Neural progenitor cell (in vitro differentiated cells): Measurements from ENCODE around the gene MEI1. TPM values are rescaled to one million over a fixed set of nuclear protein-coding genes. Genes with fewer than 3 reads are reported as not detected.
"Not testable (repeated sequence)": the region's sequence is repeated elsewhere in the genome, so short reads cannot be mapped to it uniquely, and the experiment has no call there.

Experiments used
- DNase-seq: peaks from one replicate; pipeline ENCODE4 v3.0.0-alpha.2; 2016; ENCODE audit warnings: low spot score
- H2AFZ ChIP-seq: fragments of 200-600 bp; sonication (generic); replicated peaks from 2 replicates; pipeline ENCODE4 v1.6.1; 2016; ENCODE audit warnings: antibody characterized with exemption
- H3F3A ChIP-seq: fragments of 200-600 bp; sonication (generic); 2 replicates; pipeline ENCODE4 v1.6.1; 2016; ENCODE audit warnings: antibody characterized with exemption, low read depth
- H3K27ac ChIP-seq: fragments of 200-600 bp; sonication (generic); 2 replicates; pipeline ENCODE4 v1.5.1; 2016; ENCODE audit warnings: mild to moderate bottlenecking
- H3K27me3 ChIP-seq: fragments of 200-600 bp; sonication (generic); 2 replicates; pipeline ENCODE4 v1.6.1; 2016; ENCODE audit warnings: mild to moderate bottlenecking, moderate library complexity
- H3K36me3 ChIP-seq: fragments of 200-600 bp; sonication (generic); 2 replicates; pipeline ENCODE4 v1.5.1; 2016
- H3K4me1 ChIP-seq: fragments of 200-600 bp; sonication (generic); 2 replicates; pipeline ENCODE4 v1.6.1; 2016; ENCODE audit warnings: mixed run types
- H3K4me2 ChIP-seq: fragments of 200-600 bp; sonication (generic); 2 replicates; pipeline ENCODE4 v1.6.1; 2016
- H3K4me3 ChIP-seq: fragments of 200-600 bp; sonication (generic); 2 replicates; pipeline ENCODE4 v1.5.1; 2016
- H3K79me2 ChIP-seq: fragments of 200-600 bp; sonication (generic); 2 replicates; pipeline ENCODE4 v1.6.1; 2016; ENCODE audit warnings: low read depth
- H3K9ac ChIP-seq: fragments of 200-600 bp; sonication (generic); 2 replicates; pipeline ENCODE4 v1.6.1; 2016
- H3K9me3 ChIP-seq: fragments of 200-600 bp; sonication (generic); 2 replicates; pipeline ENCODE4 v1.5.1; 2016; ENCODE audit warnings: low read depth
- H4K20me1 ChIP-seq: fragments of 200-600 bp; sonication (generic); 2 replicates; pipeline ENCODE4 v1.6.1; 2016; ENCODE audit warnings: low read depth
- H3K27ac Mint-ChIP-seq: 3 replicates; pipeline ENCODE4 v1.8.0; 2021; ENCODE audit warnings: mixed read lengths
- H3K27me3 Mint-ChIP-seq: 2 replicates; pipeline ENCODE4 v1.8.0; 2022; ENCODE audit warnings: low read depth, mild to moderate bottlenecking, inconsistent platforms, moderate library complexity, mixed read lengths; ENCODE audit not compliant: insufficient read depth
- H3K36me3 Mint-ChIP-seq: 3 replicates; pipeline ENCODE4 v1.8.0; 2021; ENCODE audit warnings: mixed read lengths
- H3K4me1 Mint-ChIP-seq: 3 replicates; pipeline ENCODE4 v1.8.0; 2021; ENCODE audit warnings: mixed read lengths
- H3K4me3 Mint-ChIP-seq: 3 replicates; pipeline ENCODE4 v1.8.0; 2021; ENCODE audit warnings: mild to moderate bottlenecking, moderate library complexity, mixed read lengths
- H3K9me3 Mint-ChIP-seq: 3 replicates; pipeline ENCODE4 v1.8.0; 2020; ENCODE audit warnings: mixed read lengths
- CTCF ChIP-seq: fragments of 200-600 bp; sonication (generic); IDR thresholded peaks from 2 replicates; pipeline ENCODE4 v1.5.1; 2017; ENCODE audit warnings: antibody characterized with exemption, mild to moderate bottlenecking
- EZH2 ChIP-seq: fragments of 200-600 bp; sonication (generic); IDR thresholded peaks from 2 replicates; pipeline ENCODE4 v1.6.1; 2017; ENCODE audit warnings: antibody characterized with exemption, mild to moderate bottlenecking, moderate library complexity
- EZH2phosphoT487 ChIP-seq: fragments of 200-600 bp; sonication (generic); IDR thresholded peaks from 2 replicates; pipeline ENCODE4 v1.6.1; 2017; ENCODE audit warnings: antibody characterized with exemption
- total RNA-seq: library from RNA; depleted of rRNA; stranded (reverse); fragments of >200 nt; gene quantifications from 2 replicates; pipeline ENCODE4 v1.2.3, GENCODE V29; 2015; ENCODE audit warnings: low replicate concordance

The MEI1 gene
- total RNA-seq, 1 donor from 2014 or later = not detected

- Histone ChIP-seq H3K9me3 (no peaks in the 10 kb centered on the region), H3K27me3 (no peaks in the 10 kb centered on the region), H3K27ac (no peak overlapping the region), H3K9ac (no peak overlapping the region), H4K20me1 (no peaks in the 10 kb centered on the region), H3K36me3 (no peaks in the 10 kb centered on the region), H3K4me1 (no peaks in the 10 kb centered on the region), H3F3A (no peaks in the 10 kb centered on the region), H2AFZ (no peak overlapping the region), H3K4me2 (no peak overlapping the region), H3K4me3 (no peak overlapping the region), H3K79me2 (no peaks in the 10 kb centered on the region)
- Mint-ChIP-seq H3K9me3 (no peaks in the 10 kb centered on the region), H3K4me3 (no peak overlapping the region), H3K4me1 (peaks cover 3% of the 10 kb centered on the region), H3K36me3 (no peaks in the 10 kb centered on the region), H3K27ac (no peak overlapping the region), H3K27me3 (peaks cover 2% of the 10 kb centered on the region)
- TF ChIP-seq EZH2 (no peak), EZH2phosphoT487 (no peak), CTCF (no peak)
- DNase-seq = no peak
Measured at GRCh38 chr22:41731609-41732008, 32.3 kb downstream of the MEI1 start.

- H3K9me3 ChIP-seq = no peaks in the 10 kb centered on the region
- H3F3A ChIP-seq = no peaks in the 10 kb centered on the region
- H3K36me3 Mint-ChIP-seq = no peaks in the 10 kb centered on the region
- no peak overlapping the region for H3K4me3 Mint-ChIP-seq
- no peak overlapping the region for H2AFZ ChIP-seq
- no peak overlapping the region for H3K4me2 ChIP-seq
- H3K9ac ChIP-seq = no peak overlapping the region
- H3K4me3 ChIP-seq = no peak overlapping the region
- no peak for DNase-seq
- no peaks in the 10 kb centered on the region for H3K27me3 ChIP-seq
- peaks cover 5% of the 10 kb centered on the region for H3K4me1 Mint-ChIP-seq
- no peaks in the 10 kb centered on the region for H3K9me3 Mint-ChIP-seq
- no peaks in the 10 kb centered on the region for H3K79me2 ChIP-seq
- no peak overlapping the region for H3K27ac Mint-ChIP-seq
- H4K20me1 ChIP-seq = no peaks in the 10 kb centered on the region
- H3K36me3 ChIP-seq = no peaks in the 10 kb centered on the region
- H3K27ac ChIP-seq = no peak overlapping the region
- H3K4me1 ChIP-seq = no peaks in the 10 kb centered on the region
- peaks cover 2% of the 10 kb centered on the region for H3K27me3 Mint-ChIP-seq
- TF ChIP-seq EZH2 (no peak), CTCF (no peak), EZH2phosphoT487 (no peak)
Measured at GRCh38 chr22:41732096-41732772, 32.9 kb downstream of the MEI1 start.

- not testable (repeated sequence) for H2AFZ ChIP-seq, H3K9ac ChIP-seq, H3K9me3 Mint-ChIP-seq, H3K27ac ChIP-seq, DNase-seq, H3K27me3 ChIP-seq, H3K36me3 ChIP-seq, H4K20me1 ChIP-seq, H3F3A ChIP-seq, H3K79me2 ChIP-seq, H3K36me3 Mint-ChIP-seq, H3K4me2 ChIP-seq, H3K4me3 Mint-ChIP-seq, H3K27ac Mint-ChIP-seq, H3K27me3 Mint-ChIP-seq, H3K4me1 ChIP-seq, H3K4me3 ChIP-seq, H3K4me1 Mint-ChIP-seq, H3K9me3 ChIP-seq
Measured at GRCh38 chr22:41733241-41733640, 33.9 kb downstream of the MEI1 start.

GRCh38 chr22:41739576-41739975, 40.3 kb downstream of the MEI1 start:
- Mint-ChIP-seq H3K4me3 (no peak overlapping the region), H3K4me1 (peaks cover 5% of the 10 kb centered on the region), H3K27ac (no peak overlapping the region), H3K9me3 (no peaks in the 10 kb centered on the region), H3K27me3 (peaks cover 2% of the 10 kb centered on the region), H3K36me3 (no peaks in the 10 kb centered on the region)
- no peaks in the 10 kb centered on the region for H3K79me2 ChIP-seq
- no peak overlapping the region for H2AFZ ChIP-seq
- no peaks in the 10 kb centered on the region for H3F3A ChIP-seq
- H3K9ac ChIP-seq = no peak overlapping the region
- no peaks in the 10 kb centered on the region for H3K9me3 ChIP-seq
- TF ChIP-seq EZH2 (no peak), CTCF (no peak), EZH2phosphoT487 (no peak)
- no peaks in the 10 kb centered on the region for H4K20me1 ChIP-seq
- H3K27ac ChIP-seq = no peak overlapping the region
- no peak overlapping the region for H3K4me3 ChIP-seq
- H3K4me2 ChIP-seq = no peak overlapping the region
- no peaks in the 10 kb centered on the region for H3K27me3 ChIP-seq
- H3K4me1 ChIP-seq = no peaks in the 10 kb centered on the region
- H3K36me3 ChIP-seq = no peaks in the 10 kb centered on the region
- no peak for DNase-seq
